ENCODE results near the gene MAPT.

DNA sequence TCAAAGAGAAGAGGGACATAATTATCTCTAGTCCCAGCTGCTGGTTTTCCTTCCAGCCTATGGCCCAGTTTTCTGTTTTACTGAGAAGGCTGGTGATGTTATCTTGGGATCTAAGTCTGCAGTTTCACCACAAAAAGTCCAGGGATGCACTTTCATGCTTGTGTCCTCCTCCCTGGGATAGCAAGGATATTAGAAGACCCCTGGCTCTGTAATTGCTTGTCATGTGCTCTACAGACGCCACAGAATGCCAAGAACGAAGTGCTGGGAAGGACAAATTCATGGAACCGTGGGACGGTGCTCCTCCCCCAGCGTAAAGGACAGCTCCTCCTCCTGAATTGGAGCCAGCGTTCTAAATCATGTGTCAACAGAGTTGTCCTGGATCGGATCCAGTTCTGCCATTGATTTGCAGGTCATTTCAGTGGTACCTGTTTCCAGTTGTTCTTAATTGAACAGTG, 8.6 kb downstream of the MAPT start:
- no peak for TF ChIP-seq POLR2A (IDR thresholded peaks at IDR 0.05; ENCODE audit: low read depth, low read length)
- no peak for TF ChIP-seq TAF1 (IDR thresholded peaks at IDR 0.05; ENCODE audit: borderline replicate concordance, low read depth, low read length)
